PC-3 (cell line): ENCODE measurements around the gene CEP152.

ENCODE experiments used
- EZH2 ChIP-seq: fragments of 300-600 bp; sonication (generic); IDR thresholded peaks from one replicate; pipeline ENCODE4 v1.6.1; 2017; ENCODE audit warnings: antibody characterized with exemption, mild to moderate bottlenecking, low read length; ENCODE audit not compliant: unreplicated experiment
- EZH2phosphoT487 ChIP-seq: fragments of 300-600 bp; sonication (generic); IDR thresholded peaks from 2 replicates; pipeline ENCODE4 v1.6.1; 2018; ENCODE audit warnings: mild to moderate bottlenecking, antibody characterized with exemption, low read length, borderline replicate concordance
- TF ChIP-seq, protein P1 (sequence below): fragments of 300-600 bp; sonication (generic); conservative IDR thresholded peaks from 2 replicates; pipeline ENCODE4 v1.5.1; 2017; ENCODE audit warnings: antibody characterized with exemption, low read depth, mild to moderate bottlenecking, low read length

DNA sequence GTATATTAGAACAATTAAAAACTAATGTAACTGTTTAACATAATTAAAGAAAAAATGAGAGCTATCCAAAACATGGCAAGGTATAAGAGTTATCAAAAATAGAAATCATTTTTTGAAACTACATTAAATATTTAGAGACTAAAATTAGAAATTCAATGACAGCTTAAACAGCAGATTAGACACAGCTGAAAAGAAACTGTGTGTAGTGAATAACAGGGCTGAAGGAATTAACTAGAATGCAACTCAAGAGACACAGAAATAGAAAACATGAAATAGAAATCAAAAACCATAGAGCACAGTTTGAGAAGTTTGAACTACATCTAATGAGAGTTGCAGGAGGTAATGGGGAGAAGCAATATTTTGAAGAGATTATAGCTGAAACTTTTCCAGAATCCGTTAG, 105.5 kb downstream of the CEP152 start:
- TF ChIP-seq, protein P1, sequence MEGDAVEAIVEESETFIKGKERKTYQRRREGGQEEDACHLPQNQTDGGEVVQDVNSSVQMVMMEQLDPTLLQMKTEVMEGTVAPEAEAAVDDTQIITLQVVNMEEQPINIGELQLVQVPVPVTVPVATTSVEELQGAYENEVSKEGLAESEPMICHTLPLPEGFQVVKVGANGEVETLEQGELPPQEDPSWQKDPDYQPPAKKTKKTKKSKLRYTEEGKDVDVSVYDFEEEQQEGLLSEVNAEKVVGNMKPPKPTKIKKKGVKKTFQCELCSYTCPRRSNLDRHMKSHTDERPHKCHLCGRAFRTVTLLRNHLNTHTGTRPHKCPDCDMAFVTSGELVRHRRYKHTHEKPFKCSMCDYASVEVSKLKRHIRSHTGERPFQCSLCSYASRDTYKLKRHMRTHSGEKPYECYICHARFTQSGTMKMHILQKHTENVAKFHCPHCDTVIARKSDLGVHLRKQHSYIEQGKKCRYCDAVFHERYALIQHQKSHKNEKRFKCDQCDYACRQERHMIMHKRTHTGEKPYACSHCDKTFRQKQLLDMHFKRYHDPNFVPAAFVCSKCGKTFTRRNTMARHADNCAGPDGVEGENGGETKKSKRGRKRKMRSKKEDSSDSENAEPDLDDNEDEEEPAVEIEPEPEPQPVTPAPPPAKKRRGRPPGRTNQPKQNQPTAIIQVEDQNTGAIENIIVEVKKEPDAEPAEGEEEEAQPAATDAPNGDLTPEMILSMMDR: no peak
- TF ChIP-seq EZH2: no peak
- no peak for TF ChIP-seq EZH2phosphoT487
